Sigmoid colon (tissue), 4 donors: Measurements from ENCODE around the gene ASH1L.

ENCODE experiments used
- EP300 ChIP-seq, 4 donors: sonication (generic); formaldehyde crosslinking; IDR thresholded peaks; one replicate each; pipeline ENCODE4 v1.6.1; 2017; ENCODE audit warnings: antibody characterized with exemption in 4 of 4
- TF ChIP-seq, protein P1 (sequence below), 4 experiments: fragments of 450-650 bp in 3 of 4; fragments of 200-600 bp in 1 of 4; IDR thresholded peaks; one replicate each; pipeline ENCODE4 v1.5.1; 2016 to 2019; ENCODE audit warnings: antibody characterized with exemption in 4 of 4, mild to moderate bottlenecking in 3 of 4, moderate library complexity in 2 of 4

DNA sequence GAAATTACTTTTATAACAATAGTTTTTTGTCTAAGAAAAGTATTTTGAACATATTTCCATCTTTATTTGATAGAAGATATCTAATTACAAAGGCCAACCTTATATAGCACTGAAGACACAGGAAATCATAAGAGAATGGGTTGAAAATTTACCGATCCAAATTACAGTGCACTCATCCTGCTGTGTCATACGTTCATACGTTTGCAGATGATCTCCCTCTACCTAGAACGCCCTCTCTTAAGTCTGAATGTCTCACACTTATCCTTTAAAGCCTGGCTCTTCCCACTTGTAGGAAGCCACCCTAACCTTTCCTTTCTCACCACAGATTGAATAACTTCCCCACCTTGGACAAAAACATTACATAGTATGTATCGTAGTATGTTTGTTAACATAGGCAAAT is 9.3 kb downstream of the ASH1L start:
- TF ChIP-seq, protein P1, sequence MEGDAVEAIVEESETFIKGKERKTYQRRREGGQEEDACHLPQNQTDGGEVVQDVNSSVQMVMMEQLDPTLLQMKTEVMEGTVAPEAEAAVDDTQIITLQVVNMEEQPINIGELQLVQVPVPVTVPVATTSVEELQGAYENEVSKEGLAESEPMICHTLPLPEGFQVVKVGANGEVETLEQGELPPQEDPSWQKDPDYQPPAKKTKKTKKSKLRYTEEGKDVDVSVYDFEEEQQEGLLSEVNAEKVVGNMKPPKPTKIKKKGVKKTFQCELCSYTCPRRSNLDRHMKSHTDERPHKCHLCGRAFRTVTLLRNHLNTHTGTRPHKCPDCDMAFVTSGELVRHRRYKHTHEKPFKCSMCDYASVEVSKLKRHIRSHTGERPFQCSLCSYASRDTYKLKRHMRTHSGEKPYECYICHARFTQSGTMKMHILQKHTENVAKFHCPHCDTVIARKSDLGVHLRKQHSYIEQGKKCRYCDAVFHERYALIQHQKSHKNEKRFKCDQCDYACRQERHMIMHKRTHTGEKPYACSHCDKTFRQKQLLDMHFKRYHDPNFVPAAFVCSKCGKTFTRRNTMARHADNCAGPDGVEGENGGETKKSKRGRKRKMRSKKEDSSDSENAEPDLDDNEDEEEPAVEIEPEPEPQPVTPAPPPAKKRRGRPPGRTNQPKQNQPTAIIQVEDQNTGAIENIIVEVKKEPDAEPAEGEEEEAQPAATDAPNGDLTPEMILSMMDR (IDR thresholded peaks at IDR 0.05): no peak
- TF ChIP-seq EP300 (IDR thresholded peaks at IDR 0.05): no peak
